IMR-90 (cell line): Measurements from ENCODE around the gene AGFG1. TPM values are rescaled to one million over a fixed set of nuclear protein-coding genes. Genes with fewer than 3 reads are reported as not detected.

Experiments used
- ATAC-seq: fragments of 200-7000 bp; cut with Tn5 transposase; 2 replicates; pipeline ENCODE4 v1.9.1; 2020; ENCODE audit warnings: low read depth, mild to moderate bottlenecking, moderate library complexity
- BruUV-seq: library from RNA; stranded (reverse); fragments of 400-500 nt; replicated peaks from 2 replicates; lab custom pipeline; 2021; lab: Mats Ljungman, UMichigan
- CTCF ChIA-PET: fragments of 300-600 bp; formaldehyde crosslinking; extraction: SDS; loops from one replicate; lab custom pipeline; 2021; ENCODE audit warnings: antibody characterized with exemption; lab: Yijun Ruan, JAX
- POLR2A ChIA-PET: fragments of 300-600 bp; sonication (Branson Sonifier 250); formaldehyde crosslinking; loops from one replicate; lab custom pipeline; 2022; ENCODE audit warnings: antibody characterized with exemption; ENCODE audit not compliant: unreplicated experiment; lab: Charles Lee
- DNase-seq: peaks from one replicate; pipeline ENCODE4 v3.0.0; 2013
- H2AFZ ChIP-seq: replicated peaks from 2 replicates; pipeline ENCODE3; 2013; ENCODE audit warnings: low read length, mild to moderate bottlenecking; ENCODE audit not compliant: poor library complexity
- H2AK5ac ChIP-seq: 2 replicates; pipeline ENCODE4 v1.6.1; 2013; ENCODE audit warnings: low read depth, low read length, inconsistent platforms
- H2AK9ac ChIP-seq: replicated peaks from 2 replicates; pipeline ENCODE3; 2013; ENCODE audit warnings: mild to moderate bottlenecking, low read depth, low read length, moderate library complexity; ENCODE audit not compliant: poor library complexity
- H2BK120ac ChIP-seq: 2 replicates; pipeline ENCODE4 v1.6.1; 2013; ENCODE audit warnings: low read depth, low read length, inconsistent platforms
- H2BK15ac ChIP-seq: 3 replicates; pipeline ENCODE4 v1.6.1; 2013; ENCODE audit warnings: low read depth, low read length, inconsistent platforms
- H2BK20ac ChIP-seq: 2 replicates; pipeline ENCODE4 v1.6.1; 2013; ENCODE audit warnings: low read depth, mild to moderate bottlenecking, inconsistent platforms, low read length, moderate library complexity
- H2BK5ac ChIP-seq: 2 replicates; pipeline ENCODE4 v1.6.1; 2013; ENCODE audit warnings: mild to moderate bottlenecking, low read depth, low read length, inconsistent platforms; ENCODE audit not compliant: poor library complexity, severe bottlenecking
- H3K14ac ChIP-seq: replicated peaks from 2 replicates; pipeline ENCODE4 v1.6.1; 2013; ENCODE audit warnings: low read depth, low read length, inconsistent platforms
- H3K18ac ChIP-seq: 2 replicates; pipeline ENCODE4 v1.6.1; 2013; ENCODE audit warnings: low read depth, low read length, control low read depth
- H3K23ac ChIP-seq: 2 replicates; pipeline ENCODE4 v1.6.1; 2013; ENCODE audit warnings: low read depth, low read length, inconsistent platforms
- H3K27ac ChIP-seq: 2 replicates; pipeline ENCODE4 v1.5.1; 2013; ENCODE audit warnings: mild to moderate bottlenecking, control low read depth, low read length; ENCODE audit not compliant: insufficient read depth
- H3K27me3 ChIP-seq: 2 replicates; pipeline ENCODE4 v1.6.1; 2013; ENCODE audit warnings: low read length; ENCODE audit not compliant: control insufficient read depth, insufficient read depth
- H3K36me3 ChIP-seq: 2 replicates; pipeline ENCODE4 v1.6.1; 2013; ENCODE audit warnings: low read length, mixed read lengths; ENCODE audit not compliant: control insufficient read depth, insufficient read depth
- H3K4ac ChIP-seq: 2 replicates; pipeline ENCODE4 v1.6.1; 2013; ENCODE audit warnings: low read depth, low read length, inconsistent platforms
- H3K4me1 ChIP-seq: 2 replicates; pipeline ENCODE4 v1.6.1; 2013; ENCODE audit warnings: low read length, mixed read lengths; ENCODE audit not compliant: control insufficient read depth, insufficient read depth
- H3K4me2 ChIP-seq: 2 replicates; pipeline ENCODE4 v1.6.1; 2013; ENCODE audit warnings: low read depth, mild to moderate bottlenecking, control low read depth, low read length, moderate library complexity
- H3K4me3 ChIP-seq: 2 replicates; pipeline ENCODE4 v1.5.1; 2013; ENCODE audit warnings: low read depth, mild to moderate bottlenecking, control low read depth, low read length, moderate library complexity; ENCODE audit not compliant: insufficient read depth
- H3K56ac ChIP-seq: 2 replicates; pipeline ENCODE4 v1.6.1; 2013; ENCODE audit warnings: low read length, inconsistent platforms; ENCODE audit not compliant: insufficient read depth; ENCODE audit errors: extremely low read depth
- H3K79me1 ChIP-seq, 2 experiments: 2 replicates each; pipeline ENCODE4 v1.6.1; 2013; ENCODE audit warnings: low read length in 2 of 2, inconsistent platforms in 1 of 2, low read depth in 1 of 2
- H3K9ac ChIP-seq: 2 replicates; pipeline ENCODE4 v1.6.1; 2013; ENCODE audit warnings: low read depth, low read length, control low read depth
- H3K9me1 ChIP-seq: 2 replicates; pipeline ENCODE4 v1.6.1; 2013; ENCODE audit warnings: low read length, inconsistent platforms; ENCODE audit not compliant: insufficient read depth
- H3K9me3 ChIP-seq: 2 replicates; pipeline ENCODE4 v1.6.1; 2013; ENCODE audit warnings: low read length; ENCODE audit not compliant: control insufficient read depth, insufficient read depth
- H4K20me1 ChIP-seq: 2 replicates; pipeline ENCODE4 v1.6.1; 2013; ENCODE audit warnings: low read length, inconsistent platforms; ENCODE audit not compliant: insufficient read depth
- H4K5ac ChIP-seq: 2 replicates; pipeline ENCODE4 v1.6.1; 2013; ENCODE audit warnings: mild to moderate bottlenecking, low read depth, low read length, control low read depth
- H4K8ac ChIP-seq, 2 experiments: 2 replicates each; pipeline ENCODE4 v1.6.1; 2013; ENCODE audit warnings: low read depth in 2 of 2, low read length in 2 of 2, control low read depth in 1 of 2, inconsistent platforms in 1 of 2
- H4K91ac ChIP-seq: 2 replicates; pipeline ENCODE4 v1.6.1; 2013; ENCODE audit warnings: low read depth, low read length, inconsistent platforms; ENCODE audit not compliant: insufficient read depth
- BHLHE40 ChIP-seq: fragments of 150-350 bp; IDR thresholded peaks from 2 replicates; pipeline ENCODE4 v1.6.1; 2016; ENCODE audit warnings: mild to moderate bottlenecking, low read depth, low read length
- CHD1 ChIP-seq: IDR thresholded peaks from 2 replicates; pipeline ENCODE4 v1.6.1; 2012; ENCODE audit warnings: low read depth, low read length, improper control_type of control experiment
- WGBS, 2 experiments: methylation state at CpG; one replicate each; pipeline versions ENCODE4 v1.1.5 to v1.1.7; 2013; ENCODE audit warnings: missing lambda C conversion rate in 2 of 2; ENCODE audit not compliant: insufficient read length in 1 of 2; ENCODE audit errors: extremely low coverage in 2 of 2; 5-methylcytosine and 5-hydroxymethylcytosine counted together
- dilution Hi-C: fragments of 300-500 bp; cut with HindIII; formaldehyde crosslinking; loops from one replicate; pipeline ENCODE4 v1.14.3; 2018; ENCODE audit warnings: low sequenced_read_pairs; ENCODE audit not compliant: unreplicated experiment
- in situ Hi-C: fragments of 300-500 bp; cut with MboI; formaldehyde crosslinking; loops from 3 replicates; pipeline ENCODE4 v1.14.3; 2019; ENCODE audit warnings: low sequenced_read_pairs, inconsistent platforms, mixed read lengths
- intact Hi-C: fragments of 100-400 bp; cut with micrococcal nuclease; formaldehyde crosslinking; loops from 2 replicates; pipeline ENCODE4 v1.10.0; 2022
- polyA plus RNA-seq, 3 experiments: library from polyadenylated mRNA; depleted of rRNA; stranded (reverse); fragments of >200 nt; gene quantifications; 2 replicates each; pipeline ENCODE4 v1.2.3, GENCODE V29; 2012; ENCODE audit warnings: low replicate concordance in 1 of 3
- total RNA-seq: library from RNA; depleted of rRNA; stranded (reverse); fragments of >200 nt; gene quantifications from 2 replicates; pipeline ENCODE4 v1.2.3, GENCODE V29; 2012

Gene AGFG1
- total and polyA plus RNA-seq, 2 of the 4 experiments (the other 2 are of a cell fraction): 58.4 to 126 TPM

- H3K36me3 ChIP-seq: peaks cover 6% of the 10 kb centered on the region; the same call in 1 of the 2 replicates
- H3K4ac ChIP-seq: no peak overlapping the region
- DNase-seq (no peak), ATAC-seq (no peak)
- H3K79me1 ChIP-seq: peaks cover 2 to 3% of the 10 kb centered on the region in 2 experiments; a peak in 2 of 4 replicates
- H4K5ac ChIP-seq: no peak overlapping the region
- no peak overlapping the region for H2BK120ac ChIP-seq
- no peaks in the 10 kb centered on the region for H3K9me1 ChIP-seq
- no peaks in the 10 kb centered on the region for H3K27me3 ChIP-seq
- no peak overlapping the region for H3K4me3 ChIP-seq
- no peak overlapping the region for H3K9ac ChIP-seq
- no peak overlapping the region for H2BK20ac ChIP-seq
- H3K4me1 ChIP-seq: no peaks in the 10 kb centered on the region
- no peak overlapping the region for H2BK5ac ChIP-seq
- WGBS, 2 experiments: 100% methylated on average over 3 of the region's 11 CpGs; no CpG with 5 or more reads in 1 of the 2 experiments
- H3K18ac ChIP-seq: no peak overlapping the region
- in situ Hi-C loops: no loop called here
- no peak overlapping the region for H2AK5ac ChIP-seq
- H2BK15ac ChIP-seq: no peak overlapping the region
- H2AK9ac ChIP-seq: no peak overlapping the region
- no peak overlapping the region for H3K27ac ChIP-seq
- H3K9me3 ChIP-seq: no peaks in the 10 kb centered on the region
- H3K4me2 ChIP-seq: no peak overlapping the region
- no TSS peak for BruUV-seq
- no peak overlapping the region for H2AFZ ChIP-seq
- no peak overlapping the region for H4K8ac ChIP-seq
- POLR2A ChIA-PET: no interaction called here
- CTCF ChIA-PET: interaction anchor here (1.0 to 1.1 kb wide), 2 partner anchors 8 to 16 kb away, joined by 3 to 4 read pairs; no protein-coding TSS in a partner anchor
- no peak overlapping the region for H4K91ac ChIP-seq
- intact Hi-C loops: no loop called here
- no peak overlapping the region for H3K14ac ChIP-seq
- TF ChIP-seq BHLHE40 (no peak), CHD1 (no peak)
- no peak overlapping the region for H3K56ac ChIP-seq
- no peaks in the 10 kb centered on the region for H4K20me1 ChIP-seq
- no peak overlapping the region for H3K23ac ChIP-seq
- dilution Hi-C loops: no loop called here
Measured at GRCh38 chr2:227545990-227546389, 74.0 kb downstream of the AGFG1 start.
